Heart right ventricle (tissue), 16 donors: ENCODE measurements around the gene IKZF1. TPM values are rescaled to one million over a fixed set of nuclear protein-coding genes. Genes with fewer than 3 reads are reported as not detected.

Experiments
- ATAC-seq, 8 donors: fragments of 200-7000 bp; cut with Tn5 transposase; one replicate each; pipeline ENCODE4 v1.9.1; 2020; ENCODE audit warnings: mild to moderate bottlenecking in 8 of 8, moderate library complexity in 8 of 8, moderate number of reproducible peaks in 1 of 8
- DNase-seq, 2 donors: peaks; one replicate each; pipeline ENCODE4 v3.0.0-alpha.2; 2020
- H3K27ac ChIP-seq, 10 donors: fragments of 200-600 bp; sonication (generic) in 2 of 10; one replicate each; pipeline versions ENCODE4 v1.5.0 to v1.8.0; 2020 to 2022; ENCODE audit warnings: mild to moderate bottlenecking in 3 of 10
- H3K27me3 ChIP-seq, 7 donors: fragments of 200-600 bp; one replicate each; pipeline ENCODE4 v1.8.0; 2021 to 2022; ENCODE audit warnings: mild to moderate bottlenecking in 2 of 7
- H3K36me3 ChIP-seq, 9 donors: fragments of 200-600 bp; sonication (generic) in 1 of 9; one replicate each; pipeline versions ENCODE4 v1.5.0 to v1.8.0; 2020 to 2022; ENCODE audit warnings: mild to moderate bottlenecking in 2 of 9
- H3K4me1 ChIP-seq, 9 donors: fragments of 200-600 bp; sonication (generic) in 1 of 9; one replicate each; pipeline versions ENCODE4 v1.5.0 to v1.8.0; 2020 to 2022; ENCODE audit warnings: mild to moderate bottlenecking in 4 of 9
- H3K4me3 ChIP-seq, 10 donors: fragments of 200-600 bp; sonication (generic) in 2 of 10; one replicate each; pipeline versions ENCODE4 v1.5.0 to v1.8.0; 2020 to 2022; ENCODE audit warnings: mild to moderate bottlenecking in 7 of 10, moderate library complexity in 2 of 10
- H3K9me3 ChIP-seq, 11 donors: fragments of 200-600 bp in 10 of 11; sonication (generic) in 2 of 11; one replicate each; pipeline versions ENCODE4 v1.5.0 to v1.8.0; 2013 to 2022; ENCODE audit warnings: mild to moderate bottlenecking in 2 of 11, control low read depth in 1 of 11, moderate library complexity in 1 of 11
- WGBS, 2 donors: extraction: QIAGEN DNeasy Blood & Tissue Kit; methylation state at CpG; one replicate each; pipeline ENCODE4 v1.1.7; 2013; ENCODE audit warnings: inconsistent platforms in 1 of 2; 5-methylcytosine and 5-hydroxymethylcytosine counted together
- intact Hi-C, 10 donors: fragments of 100-400 bp; cut with DNase I; formaldehyde crosslinking; loops; one replicate each; pipeline versions ENCODE4 v1.11.1 to v1.14.2; 2022
- polyA plus RNA-seq, 2 donors: library from polyadenylated mRNA; stranded (reverse); fragments of 200-250 nt; gene quantifications; one replicate each; pipeline ENCODE4 v1.2.3, GENCODE V29; 2013
- total RNA-seq, 10 donors: library from RNA; stranded (reverse); fragmentation: NEBNext Ultra II Directional in 3 of 10; extraction: Animal tissue kit (Norgen Biotek cat#: 25700) in 3 of 10; gene quantifications; one replicate each; pipeline versions ENCODE4 v1.2.1 to v1.2.4, GENCODE V29; 2021 to 2023
- TF ChIP-seq, protein P1 (sequence below), 9 donors: fragments of 200-600 bp; sonication (generic) in 2 of 9; IDR thresholded peaks; one replicate each; pipeline versions ENCODE4 v1.5.0 to v1.8.0; 2021 to 2022; ENCODE audit warnings: antibody characterized with exemption in 9 of 9, mild to moderate bottlenecking in 5 of 9, moderate library complexity in 1 of 9
- donor health status: Arrhythmogenic right ventricular cardiomyopathy.
- donor health status: ischemic (EF 13 %, LVEDD 7.1; RV severe dilation, severe dysfunction).
- donor health status: healthy with polysubstance abuse.
- donor health status: DM: no; HTN: yes; CAD: no.
- donor health status: DM: no; HTN: no; CAD: no.
- donor health status: ischemic (EF 25% LVEDD 6.9; RV normal size, moderate dysfunction).
- donor health status: ischemic (EF 25% LVEDD 5.7; RV mildly dilated, moderate dysfunction).
- donor health status: healthy.
- donor health status: DM: yes; HTN: yes; CAD: no.
- donor health status: Ischemic cardiomyopathy.
- donor health status: ischemic (EF 35%, LVEDD 5.7; RV mildly dilated, moderate dysfunction).
- donor health status: nonischemic (EF 11% LVEDD 7.7; RV severe dilation, severe dysfunction).
- donor health status: DM: yes; HTN: yes; CAD: no.
- donor health status: PGD.
- donor health status: ischemic (EF 29% LVEDD 5.4; RV normal size, mild dysfunction).
- donor health status: nonischemic (EF 23%, LVEDD 6.1; RV moderate dilation, normal function).

Gene IKZF1
- total and polyA plus RNA-seq, 12 donors, result 0.46 to 20.2 (median 1.7) TPM

DNA sequence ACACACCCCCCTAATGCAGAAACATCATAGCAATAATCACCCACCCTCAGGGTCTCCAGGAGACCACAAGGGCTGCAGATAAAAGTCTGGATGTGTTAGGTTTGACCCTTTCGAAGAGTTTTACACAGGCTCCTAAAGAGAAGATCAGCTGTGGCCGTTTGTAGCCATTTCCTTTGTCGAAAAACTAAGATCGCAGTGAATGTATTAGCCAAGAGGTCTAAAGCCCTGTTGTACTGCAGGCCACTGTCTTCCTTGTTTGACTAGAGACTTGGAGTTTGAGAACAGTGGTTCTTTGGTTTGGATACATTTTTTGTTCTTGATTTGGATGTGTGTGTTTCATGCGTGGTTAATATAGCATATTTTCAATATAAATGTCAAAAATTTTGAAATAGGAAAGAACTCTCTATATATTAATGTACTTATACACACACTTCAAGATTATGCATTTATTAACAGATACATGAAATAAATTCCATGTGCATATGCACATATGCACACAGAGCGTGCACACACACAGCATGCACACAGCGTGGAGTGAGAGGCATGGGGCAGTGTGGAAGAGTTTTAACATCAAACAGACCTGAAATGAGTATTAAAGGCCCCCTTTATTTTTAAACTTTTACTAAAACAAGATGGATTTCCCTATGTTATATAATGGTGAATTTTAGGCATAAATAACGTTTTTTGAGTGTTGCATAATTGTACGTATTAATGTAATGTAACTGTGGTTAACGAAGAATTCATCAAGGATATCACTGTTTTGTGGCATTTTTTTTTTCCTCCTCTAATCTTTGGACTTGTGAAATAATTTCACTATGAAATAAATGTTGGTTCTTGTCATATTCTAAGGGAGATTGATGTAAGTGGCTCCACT, 2.2 kb downstream of the IKZF1 start:
- peaks cover 0 to 36% (median 0%) of the 10 kb centered on the region in 9 donors for H3K4me1 ChIP-seq
- no peaks in the 10 kb centered on the region for H3K9me3 ChIP-seq
- H3K4me3 ChIP-seq, result peak overlapping the region in 3 of 10 donors; percentile 13 to 69 (median 49)
- TF ChIP-seq, protein P1, sequence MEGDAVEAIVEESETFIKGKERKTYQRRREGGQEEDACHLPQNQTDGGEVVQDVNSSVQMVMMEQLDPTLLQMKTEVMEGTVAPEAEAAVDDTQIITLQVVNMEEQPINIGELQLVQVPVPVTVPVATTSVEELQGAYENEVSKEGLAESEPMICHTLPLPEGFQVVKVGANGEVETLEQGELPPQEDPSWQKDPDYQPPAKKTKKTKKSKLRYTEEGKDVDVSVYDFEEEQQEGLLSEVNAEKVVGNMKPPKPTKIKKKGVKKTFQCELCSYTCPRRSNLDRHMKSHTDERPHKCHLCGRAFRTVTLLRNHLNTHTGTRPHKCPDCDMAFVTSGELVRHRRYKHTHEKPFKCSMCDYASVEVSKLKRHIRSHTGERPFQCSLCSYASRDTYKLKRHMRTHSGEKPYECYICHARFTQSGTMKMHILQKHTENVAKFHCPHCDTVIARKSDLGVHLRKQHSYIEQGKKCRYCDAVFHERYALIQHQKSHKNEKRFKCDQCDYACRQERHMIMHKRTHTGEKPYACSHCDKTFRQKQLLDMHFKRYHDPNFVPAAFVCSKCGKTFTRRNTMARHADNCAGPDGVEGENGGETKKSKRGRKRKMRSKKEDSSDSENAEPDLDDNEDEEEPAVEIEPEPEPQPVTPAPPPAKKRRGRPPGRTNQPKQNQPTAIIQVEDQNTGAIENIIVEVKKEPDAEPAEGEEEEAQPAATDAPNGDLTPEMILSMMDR (IDR thresholded peaks at IDR 0.05), result no peak
- ATAC-seq, result no peak
- H3K27me3 ChIP-seq, result peaks cover 4 to 82% (median 56%) of the 10 kb centered on the region in 7 donors
- DNase-seq, result no peak
- H3K27ac ChIP-seq, result peak overlapping the region in 1 of 10 donors; percentile 92
- H3K36me3 ChIP-seq, result no peaks in the 10 kb centered on the region
- intact Hi-C loops, result no loop called here
- WGBS, 2 donors, result 65 to 69% methylated on average over 10 of the region's 10 CpGs

DNA sequence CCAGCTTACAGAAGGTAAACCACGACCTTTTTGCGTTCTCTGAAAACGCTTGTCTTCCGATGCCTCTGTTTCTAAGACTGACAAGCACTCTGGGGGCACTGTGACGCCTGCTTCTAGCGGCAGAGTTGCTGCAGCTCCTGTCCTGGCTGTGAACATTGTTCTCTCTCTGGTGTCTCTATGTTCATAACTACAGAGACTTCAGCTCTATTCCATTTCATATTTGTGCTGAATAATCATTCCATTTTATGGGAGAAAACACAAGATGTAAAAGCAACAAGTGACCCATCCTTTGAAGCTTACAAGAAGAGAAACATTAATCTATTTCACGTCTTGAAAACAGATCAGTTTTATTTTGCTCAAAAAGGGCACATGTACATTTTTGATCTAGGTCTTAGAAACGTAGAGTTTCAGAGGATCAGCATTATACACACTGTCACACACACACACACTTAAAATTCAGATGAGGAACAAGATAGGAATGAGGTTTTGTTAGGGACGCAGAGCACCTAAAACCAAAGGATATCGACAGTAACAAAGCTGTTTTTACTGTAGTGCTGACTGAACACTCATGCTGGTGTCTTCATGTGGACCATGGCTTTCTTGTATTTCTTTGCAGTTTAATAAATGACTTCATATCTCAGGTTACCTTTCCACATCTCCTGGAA, 3.0 kb downstream of the IKZF1 start:
- DNase-seq, result no peak
- WGBS, 2 donors, result 40 to 45% methylated on average over 10 of the region's 10 CpGs

DNA sequence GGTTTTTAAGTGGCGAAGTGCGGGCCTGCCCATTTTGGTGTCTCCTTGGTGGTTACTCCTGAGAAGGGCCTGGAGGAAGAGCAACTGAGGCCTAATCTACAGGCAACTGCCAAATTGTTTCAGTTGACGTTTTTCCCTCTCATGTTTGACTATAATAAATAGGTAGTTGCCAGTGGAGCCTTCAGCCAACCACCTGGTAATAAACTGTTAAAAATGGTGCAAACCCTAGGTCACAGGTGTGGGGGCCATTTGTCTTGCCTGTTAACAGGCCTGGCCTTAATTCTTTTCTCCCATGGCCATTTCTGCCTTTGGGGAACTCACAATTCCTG, 3.7 kb downstream of the IKZF1 start:
- peak overlapping the region in 1 of 10 donors; percentile 69 for H3K4me3 ChIP-seq
- H3K27ac ChIP-seq, result peak overlapping the region in 1 of 10 donors; percentile 92
- DNase-seq (no peak), ATAC-seq (no peak)
- TF ChIP-seq, protein P1 (IDR thresholded peaks at IDR 0.05), result no peak
- peaks cover 0 to 51% (median 0%) of the 10 kb centered on the region in 9 donors for H3K4me1 ChIP-seq
- H3K27me3 ChIP-seq, result peaks cover 4 to 85% (median 49%) of the 10 kb centered on the region in 7 donors
- H3K36me3 ChIP-seq, result no peaks in the 10 kb centered on the region
- intact Hi-C loops, result no loop called here
- H3K9me3 ChIP-seq, result no peaks in the 10 kb centered on the region
- 73 to 84% methylated on average over 3 of the region's 3 CpGs for WGBS, 2 donors

More for the DNA sequence above, 3.0 kb downstream of the IKZF1 start:
- TF ChIP-seq, protein P1 (IDR thresholded peaks at IDR 0.05), result no peak
- peak overlapping the region in 1 of 10 donors; percentile 92 for H3K27ac ChIP-seq
- intact Hi-C loops, result no loop called here
- H3K36me3 ChIP-seq, result no peaks in the 10 kb centered on the region
- no peak for ATAC-seq
- no peaks in the 10 kb centered on the region for H3K9me3 ChIP-seq
- H3K4me1 ChIP-seq, result peaks cover 0 to 44% (median 0%) of the 10 kb centered on the region in 9 donors
- H3K27me3 ChIP-seq, result peaks cover 4 to 85% (median 55%) of the 10 kb centered on the region in 7 donors
- H3K4me3 ChIP-seq, result peak overlapping the region in 2 of 10 donors; percentile 11 to 69

DNA sequence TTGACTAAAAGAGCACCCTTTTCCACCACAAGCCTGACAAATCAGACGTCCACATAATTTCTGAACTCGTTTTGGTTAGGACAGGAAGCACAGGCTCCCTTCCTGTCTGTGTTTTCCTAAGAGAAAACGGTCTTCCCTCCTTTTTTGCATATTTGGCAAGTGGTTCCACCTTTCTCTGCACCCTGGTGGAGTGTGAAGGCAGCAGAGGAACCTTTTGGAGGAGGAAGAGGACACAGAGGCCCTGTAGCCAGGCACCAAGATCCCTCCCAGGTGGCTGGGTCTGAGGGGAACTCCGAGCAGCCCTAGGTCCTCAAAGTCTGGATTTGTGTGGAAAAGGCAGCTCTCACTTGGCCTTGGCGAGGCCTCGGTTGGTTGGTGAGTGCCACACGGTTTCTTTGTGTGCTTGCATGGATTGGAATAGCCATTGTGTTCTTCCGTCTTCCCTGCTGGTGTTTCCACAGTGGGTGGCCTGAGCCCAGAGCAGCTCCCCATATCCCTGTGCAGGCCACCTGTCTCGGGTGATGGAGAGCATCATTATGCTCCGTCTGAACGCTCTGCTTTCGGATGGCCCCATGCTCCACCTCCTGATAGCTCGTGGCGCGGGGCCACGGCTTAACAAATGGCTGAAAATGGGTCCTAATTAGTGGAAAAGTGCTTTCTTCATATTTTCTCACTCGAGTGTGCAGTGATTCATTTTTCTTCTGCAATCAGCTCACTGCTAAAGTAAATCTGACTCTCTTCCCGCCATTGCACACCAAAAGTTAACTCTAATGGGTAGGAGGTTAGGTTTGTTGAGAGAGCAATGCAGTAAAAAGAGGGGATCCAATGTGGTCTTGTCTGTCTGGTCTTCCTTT, 4.2 kb downstream of the IKZF1 start:
- no peak for ATAC-seq
- H3K36me3 ChIP-seq, result no peaks in the 10 kb centered on the region
- no peaks in the 10 kb centered on the region for H3K9me3 ChIP-seq
- peak overlapping the region in 1 of 10 donors; percentile 69 for H3K4me3 ChIP-seq
- TF ChIP-seq, protein P1 (IDR thresholded peaks at IDR 0.05), result no peak
- H3K27me3 ChIP-seq, result peaks cover 0 to 85% (median 48%) of the 10 kb centered on the region in 7 donors
- no peak for DNase-seq
- H3K4me1 ChIP-seq, result peaks cover 0 to 57% (median 0%) of the 10 kb centered on the region in 9 donors
- peak overlapping the region in 1 of 10 donors; percentile 92 for H3K27ac ChIP-seq
- intact Hi-C loops, result no loop called here
- WGBS, 2 donors, result 71 to 77% methylated on average over 18 of the region's 18 CpGs
